DMS79 treated with DMSO at 0.1 percent for 48 hours (cell line): ENCODE data around the gene NISCH.

ENCODE experiments used
- DNase-seq: peaks from one replicate; lab custom pipeline; 2025; lab: John Stamatoyannopoulos, UW

NISCH gene

DNA sequence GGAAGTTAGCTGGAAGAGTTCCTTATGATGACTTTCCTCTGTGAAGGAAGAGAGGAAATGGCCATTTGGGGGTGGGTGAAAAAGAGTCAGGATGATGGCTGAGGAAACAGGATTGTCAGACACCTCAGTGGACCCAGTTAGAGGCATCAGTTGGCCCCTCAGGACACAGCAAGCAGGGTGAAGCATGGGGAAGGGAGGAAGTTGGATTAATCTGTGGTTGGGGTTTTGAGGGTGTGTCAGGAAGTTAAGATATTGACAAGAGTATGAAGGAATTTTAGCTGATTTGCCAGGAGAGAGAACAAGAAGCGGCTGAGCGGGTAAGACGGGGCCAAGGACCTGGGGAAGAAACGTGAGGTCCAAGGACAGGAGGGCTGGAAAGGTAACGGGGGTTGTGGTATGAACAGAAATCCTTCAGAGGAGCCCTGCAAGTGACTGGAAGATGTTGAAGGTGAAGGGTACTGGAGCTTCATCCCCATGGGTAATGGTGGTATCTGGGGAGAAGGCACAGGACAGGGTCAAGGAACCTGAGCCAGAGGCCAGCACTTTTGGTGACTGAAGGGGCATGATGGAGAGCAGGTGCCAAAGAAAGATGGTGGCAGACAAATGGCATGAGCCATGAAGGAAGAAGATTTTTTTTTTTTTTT, 83.7 kb downstream of the NISCH start:
- no peak for DNase-seq

DNA sequence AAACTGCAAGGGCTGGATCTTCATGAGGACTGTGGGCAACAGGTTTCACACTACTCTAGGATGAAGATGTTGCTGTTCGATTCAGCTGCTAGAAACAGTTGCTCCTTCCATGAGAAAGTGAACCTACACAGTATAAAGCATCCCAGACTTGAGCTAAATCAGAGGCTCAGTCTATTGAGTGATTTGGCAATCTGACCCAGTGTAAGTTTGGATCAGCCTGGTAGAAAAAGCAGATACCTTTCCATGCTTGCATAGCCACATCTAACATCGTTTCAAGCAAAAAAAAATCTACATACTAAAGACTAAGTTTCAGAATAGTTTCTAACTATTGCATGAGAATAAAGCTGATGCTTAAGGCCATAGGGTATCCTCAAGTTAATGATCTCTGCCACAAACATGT, 85.6 kb downstream of the NISCH start:
- no peak for DNase-seq
